ENCODE results near the gene MAP3K8.

GRCh38 chr10:30387646-30388243 lies 46.2 kb upstream of the MAP3K8 start:
- no peak for TF ChIP-seq PRRX2 (CRISPR knock-in tag; IDR thresholded peaks at IDR 0.05)
- no peak for TF ChIP-seq CTCF (IDR thresholded peaks at IDR 0.05)
- no peak for TF ChIP-seq MAX (CRISPR knock-in tag; IDR thresholded peaks at IDR 0.05)
- TF ChIP-seq ETV6 (CRISPR knock-in tag; IDR thresholded peaks at IDR 0.05), result no peak
